Spleen (tissue), 7 donors: ENCODE results near the gene FBN2.

Experiments used
- CTCF ChIP-seq, 11 experiments: fragments of 200-600 bp in 7 of 11; fragments of 450-650 bp in 4 of 11; sonication (generic) in 4 of 11; IDR thresholded peaks in 8 of 11; conservative IDR thresholded peaks in 3 of 11; 1 replicate in 7 of 11; 2 replicates in 4 of 11; pipeline versions ENCODE4 v1.4.0 to v1.8.0; 2016 to 2021; ENCODE audit warnings: antibody characterized with exemption in 11 of 11, inconsistent platforms in 4 of 11, mild to moderate bottlenecking in 1 of 11
- POLR2A ChIP-seq, 3 donors: fragments of 450-650 bp; IDR thresholded peaks; one replicate each; pipeline ENCODE4 v1.5.1; 2017; ENCODE audit warnings: antibody characterized with exemption in 3 of 3, mild to moderate bottlenecking in 1 of 3
- donor health status: DM: no; HTN: no; CAD: no; lungs with moderate emphysema.
- donor health status: DM: no; HTN: no; CAD: no.
- donor health status: DM: no; HTN: no; CAD: no.

DNA sequence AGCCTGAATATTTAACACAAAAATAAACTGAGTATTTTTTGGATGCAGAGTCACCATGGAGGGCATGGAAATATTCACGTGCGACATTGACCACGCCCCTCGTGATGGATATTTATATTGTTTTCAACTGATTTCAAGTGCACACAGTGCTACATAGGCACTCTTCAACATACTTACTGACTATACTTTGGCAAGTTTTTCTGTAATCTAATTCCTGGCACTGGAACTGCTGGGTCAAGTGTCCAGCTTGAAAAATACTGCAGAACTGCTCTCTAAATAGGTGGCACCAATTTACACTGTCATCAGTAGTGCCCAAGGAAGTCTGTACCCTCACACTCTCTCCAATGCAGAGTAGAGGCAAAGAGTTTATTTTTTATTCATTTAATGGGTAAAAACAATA lies 65.1 kb downstream of the FBN2 start:
- TF ChIP-seq CTCF (IDR thresholded peaks at IDR 0.05 in 8 of 11, conservative IDR thresholded peaks at IDR 0.05 in 3 of 11) (no peak), POLR2A (IDR thresholded peaks at IDR 0.05) (no peak)
